Measurements from ENCODE around the gene RNLS.

Gene RNLS

GRCh38 chr10:88245974-88246511 lies 337.1 kb downstream of the RNLS start:
- DNase-seq: no peak

- no peak for DNase-seq
These were observed 338.1 kb downstream of the RNLS start for GRCh38 chr10:88244781-88245625.

- no peak for DNase-seq
These were observed 339.0 kb downstream of the RNLS start for GRCh38 chr10:88243836-88244730.

- no peak for DNase-seq
These were observed 339.8 kb downstream of the RNLS start for GRCh38 chr10:88243202-88243744.

GRCh38 chr10:88241501-88241900 lies 341.6 kb downstream of the RNLS start:
- DNase-seq: no peak

GRCh38 chr10:88239212-88239611 lies 343.9 kb downstream of the RNLS start:
- no peak for DNase-seq

GRCh38 chr10:88238615-88238914 lies 344.6 kb downstream of the RNLS start:
- no peak for DNase-seq

GRCh38 chr10:88237896-88238614 lies 345.1 kb downstream of the RNLS start:
- no peak for DNase-seq

- no peak for DNase-seq
These were observed 346.9 kb downstream of the RNLS start for GRCh38 chr10:88236121-88236743.

GRCh38 chr10:88234297-88234696 lies 348.8 kb downstream of the RNLS start:
- no peak for DNase-seq

- no peak for DNase-seq
These were observed 349.2 kb downstream of the RNLS start for GRCh38 chr10:88233870-88234269.

- DNase-seq: no peak
These were observed 350.1 kb downstream of the RNLS start for GRCh38 chr10:88232983-88233543.

GRCh38 chr10:88232029-88232895 lies 350.9 kb downstream of the RNLS start:
- DNase-seq: no peak

- DNase-seq: no peak
These were observed 352.9 kb downstream of the RNLS start for GRCh38 chr10:88230251-88230650.

GRCh38 chr10:88228130-88228529 lies 355.0 kb downstream of the RNLS start:
- DNase-seq: no peak

GRCh38 chr10:88227342-88228018 lies 355.6 kb downstream of the RNLS start:
- DNase-seq: no peak

GRCh38 chr10:88226891-88227290 lies 356.2 kb downstream of the RNLS start:
- DNase-seq: no peak

- DNase-seq: no peak
These were observed 357.0 kb downstream of the RNLS start for GRCh38 chr10:88226071-88226659.
